PFSK-1 (cell line): ENCODE measurements around the gene GATM.

Experiments
- FOXP2 ChIP-seq: optimal IDR thresholded peaks from 2 replicates; pipeline ENCODE3; 2011; ENCODE audit warnings: borderline replicate concordance, control low read depth, inconsistent platforms; ENCODE audit not compliant: insufficient read depth; ENCODE audit errors: extremely low read length, extremely low read depth
- POLR2AphosphoS5 ChIP-seq: IDR thresholded peaks from 2 replicates; pipeline ENCODE4 v1.6.1; 2012; ENCODE audit warnings: low read depth, mild to moderate bottlenecking, control low read depth, low read length, moderate library complexity
- SIN3A ChIP-seq: IDR thresholded peaks from 2 replicates; pipeline ENCODE4 v1.6.1; 2012; ENCODE audit warnings: mild to moderate bottlenecking, low read length, moderate library complexity, borderline replicate concordance; ENCODE audit not compliant: insufficient read depth
- TAF1 ChIP-seq: IDR thresholded peaks from 2 replicates; pipeline ENCODE4 v1.6.1; 2012; ENCODE audit warnings: low read length, control low read depth, borderline replicate concordance; ENCODE audit not compliant: insufficient read depth
- TF ChIP-seq, protein P1 (sequence below), 2 experiments: IDR thresholded peaks; 2 replicates each; pipeline versions ENCODE4 v1.6.1 to v1.8.0; 2011 to 2012; ENCODE audit warnings: low read depth in 2 of 2, low read length in 2 of 2, control low read depth in 1 of 2, inconsistent platforms in 1 of 2, mild to moderate bottlenecking in 1 of 2, moderate library complexity in 1 of 2; ENCODE audit not compliant: insufficient read depth in 1 of 2

GRCh38 chr15:45377609-45378148 lies 665 bp downstream of the GATM start:
- TF ChIP-seq, protein P1, sequence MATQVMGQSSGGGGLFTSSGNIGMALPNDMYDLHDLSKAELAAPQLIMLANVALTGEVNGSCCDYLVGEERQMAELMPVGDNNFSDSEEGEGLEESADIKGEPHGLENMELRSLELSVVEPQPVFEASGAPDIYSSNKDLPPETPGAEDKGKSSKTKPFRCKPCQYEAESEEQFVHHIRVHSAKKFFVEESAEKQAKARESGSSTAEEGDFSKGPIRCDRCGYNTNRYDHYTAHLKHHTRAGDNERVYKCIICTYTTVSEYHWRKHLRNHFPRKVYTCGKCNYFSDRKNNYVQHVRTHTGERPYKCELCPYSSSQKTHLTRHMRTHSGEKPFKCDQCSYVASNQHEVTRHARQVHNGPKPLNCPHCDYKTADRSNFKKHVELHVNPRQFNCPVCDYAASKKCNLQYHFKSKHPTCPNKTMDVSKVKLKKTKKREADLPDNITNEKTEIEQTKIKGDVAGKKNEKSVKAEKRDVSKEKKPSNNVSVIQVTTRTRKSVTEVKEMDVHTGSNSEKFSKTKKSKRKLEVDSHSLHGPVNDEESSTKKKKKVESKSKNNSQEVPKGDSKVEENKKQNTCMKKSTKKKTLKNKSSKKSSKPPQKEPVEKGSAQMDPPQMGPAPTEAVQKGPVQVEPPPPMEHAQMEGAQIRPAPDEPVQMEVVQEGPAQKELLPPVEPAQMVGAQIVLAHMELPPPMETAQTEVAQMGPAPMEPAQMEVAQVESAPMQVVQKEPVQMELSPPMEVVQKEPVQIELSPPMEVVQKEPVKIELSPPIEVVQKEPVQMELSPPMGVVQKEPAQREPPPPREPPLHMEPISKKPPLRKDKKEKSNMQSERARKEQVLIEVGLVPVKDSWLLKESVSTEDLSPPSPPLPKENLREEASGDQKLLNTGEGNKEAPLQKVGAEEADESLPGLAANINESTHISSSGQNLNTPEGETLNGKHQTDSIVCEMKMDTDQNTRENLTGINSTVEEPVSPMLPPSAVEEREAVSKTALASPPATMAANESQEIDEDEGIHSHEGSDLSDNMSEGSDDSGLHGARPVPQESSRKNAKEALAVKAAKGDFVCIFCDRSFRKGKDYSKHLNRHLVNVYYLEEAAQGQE (IDR thresholded peaks at IDR 0.05; ENCODE audit: insufficient read depth in 1 of 2, low read depth in 2 of 2, low read length in 2 of 2), result no peak
- TF ChIP-seq POLR2AphosphoS5, result no peak
- TF ChIP-seq TAF1, result no peak
- no peak for TF ChIP-seq FOXP2
- TF ChIP-seq SIN3A, result no peak
